ENCODE results near the gene RPN2.

DNA sequence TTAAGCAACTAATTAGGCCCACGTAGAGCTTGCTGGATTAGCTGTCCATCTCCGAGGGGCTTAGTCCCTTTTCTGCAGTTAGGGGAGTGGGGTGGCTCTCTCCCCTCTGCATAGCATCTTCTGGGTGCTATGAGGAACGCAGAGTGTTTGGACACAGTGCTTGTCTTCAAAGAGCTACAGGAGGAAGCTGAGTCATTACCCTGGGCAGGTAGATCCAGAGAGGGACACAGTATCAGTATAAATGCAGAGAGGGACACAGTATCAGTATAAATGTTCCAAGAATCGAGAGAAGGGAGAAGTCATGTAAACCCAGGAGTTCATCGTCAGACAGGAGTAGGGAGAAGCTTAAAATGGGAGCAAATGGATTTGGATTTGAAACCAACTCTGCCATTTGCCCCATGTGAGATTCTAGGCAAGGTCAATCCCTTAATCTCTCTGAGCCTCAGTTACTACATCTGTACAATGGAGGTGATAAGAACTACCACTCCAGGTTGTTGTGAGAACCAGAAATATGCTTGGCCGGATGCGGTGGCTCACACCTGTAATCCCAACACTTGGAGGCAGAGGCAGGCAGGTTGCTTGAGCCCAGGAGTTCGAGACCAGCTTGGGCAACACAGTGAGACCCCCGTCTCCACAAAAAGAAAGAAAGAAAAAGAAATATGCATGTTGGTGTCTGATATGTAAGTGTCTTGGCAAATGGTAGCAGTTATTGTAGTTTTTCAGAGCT lies 88.0 kb downstream of the RPN2 start:
- TF ChIP-seq, protein P1, sequence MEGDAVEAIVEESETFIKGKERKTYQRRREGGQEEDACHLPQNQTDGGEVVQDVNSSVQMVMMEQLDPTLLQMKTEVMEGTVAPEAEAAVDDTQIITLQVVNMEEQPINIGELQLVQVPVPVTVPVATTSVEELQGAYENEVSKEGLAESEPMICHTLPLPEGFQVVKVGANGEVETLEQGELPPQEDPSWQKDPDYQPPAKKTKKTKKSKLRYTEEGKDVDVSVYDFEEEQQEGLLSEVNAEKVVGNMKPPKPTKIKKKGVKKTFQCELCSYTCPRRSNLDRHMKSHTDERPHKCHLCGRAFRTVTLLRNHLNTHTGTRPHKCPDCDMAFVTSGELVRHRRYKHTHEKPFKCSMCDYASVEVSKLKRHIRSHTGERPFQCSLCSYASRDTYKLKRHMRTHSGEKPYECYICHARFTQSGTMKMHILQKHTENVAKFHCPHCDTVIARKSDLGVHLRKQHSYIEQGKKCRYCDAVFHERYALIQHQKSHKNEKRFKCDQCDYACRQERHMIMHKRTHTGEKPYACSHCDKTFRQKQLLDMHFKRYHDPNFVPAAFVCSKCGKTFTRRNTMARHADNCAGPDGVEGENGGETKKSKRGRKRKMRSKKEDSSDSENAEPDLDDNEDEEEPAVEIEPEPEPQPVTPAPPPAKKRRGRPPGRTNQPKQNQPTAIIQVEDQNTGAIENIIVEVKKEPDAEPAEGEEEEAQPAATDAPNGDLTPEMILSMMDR (IDR thresholded peaks at IDR 0.05 in 8 of 11, conservative IDR thresholded peaks at IDR 0.05 in 3 of 11), result no peak
- TF ChIP-seq POLR2A (IDR thresholded peaks at IDR 0.05) (no peak), POLR2AphosphoS5 (IDR thresholded peaks at IDR 0.05) (no peak)
